ENCODE measurements around the gene ADAMTS17. TPM values are rescaled to one million over a fixed set of nuclear protein-coding genes. Genes with fewer than 3 reads are reported as not detected.
A peak's percentile ranks its signal among the peaks of the same experiment; 100 is the strongest.

Gene ADAMTS17
- total and polyA plus RNA-seq, 9 of the 15 experiments (the other 6 are each of a cell fraction or from before 2014, with no cell fraction given), result 0.01 to 0.14 (median 0.07) TPM; not detected in 6

DNA sequence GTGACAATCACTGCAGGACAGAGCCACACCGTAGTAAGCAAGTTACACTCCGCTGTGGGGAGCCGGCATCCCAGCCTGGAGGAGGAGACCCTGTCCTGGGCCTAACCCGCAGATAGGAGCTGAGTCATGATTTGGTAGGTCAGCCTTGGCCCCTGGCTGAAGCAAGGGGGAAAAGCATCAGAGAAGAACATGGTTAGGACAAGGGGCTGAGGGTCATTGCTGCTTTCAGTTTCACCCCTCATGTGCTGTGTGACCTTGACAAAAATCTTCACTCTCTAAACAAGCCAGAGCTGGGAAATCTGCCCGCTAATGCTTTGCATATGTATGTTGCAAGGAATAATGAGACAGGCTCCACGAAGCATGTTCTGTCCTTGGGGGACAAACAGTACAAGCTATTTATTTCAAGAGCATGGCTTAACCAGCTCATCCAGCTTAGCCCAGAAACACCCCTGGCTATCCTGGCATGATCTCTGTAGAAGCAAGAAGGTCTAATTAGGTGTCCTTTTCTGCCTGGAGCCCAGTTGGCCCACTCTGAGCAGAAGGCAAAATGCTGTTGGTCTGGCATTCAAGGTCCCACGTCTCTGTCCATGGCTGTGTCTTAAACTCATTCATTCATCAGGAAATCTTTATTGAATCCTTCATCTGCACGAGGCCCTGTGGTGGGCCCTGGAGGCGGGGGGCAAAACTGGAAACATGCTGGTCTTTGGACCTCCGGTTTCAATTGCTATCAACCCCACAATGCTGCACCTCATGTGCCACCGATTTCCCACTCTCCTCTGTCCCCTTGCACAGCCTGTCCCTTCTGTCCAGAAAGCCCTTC is 387.2 kb downstream of the ADAMTS17 start:
- BruUV-seq (replicated peaks), result no TSS peak
- Histone ChIP-seq H3K27ac (ENCODE audit: extremely low read depth, low read depth, low read length) (no peak overlapping the region), H3K9me3 (replicated peaks; ENCODE audit: control insufficient read depth, insufficient read depth, low read depth, low read length) (no peaks in the 10 kb centered on the region), H2AFZ (ENCODE audit: low read depth, low read length) (no peak overlapping the region), H3K4me1 (replicated peaks in 1 of 2; ENCODE audit: control insufficient read depth in 2 of 2, insufficient read depth in 2 of 2, low read length in 2 of 2) (no peaks in the 10 kb centered on the region), H3K4me2 (ENCODE audit: insufficient read depth, low read length) (no peak overlapping the region), H3K79me2 (ENCODE audit: control insufficient read depth, insufficient read depth, low read length) (no peaks in the 10 kb centered on the region), H3K36me3 (ENCODE audit: control insufficient read depth, insufficient read depth, low read length) (no peaks in the 10 kb centered on the region), H3K9ac (ENCODE audit: insufficient read depth in 1 of 2, low read depth in 2 of 2, low read length in 2 of 2) (no peak overlapping the region), H3K9me1 (ENCODE audit: control insufficient read depth, insufficient read depth, low read length) (no peaks in the 10 kb centered on the region), H4K20me1 (replicated peaks; ENCODE audit: control insufficient read depth, insufficient read depth, low read length) (no peaks in the 10 kb centered on the region), H3K27me3 (ENCODE audit: control insufficient read depth in 2 of 2, insufficient read depth in 2 of 2, low read length in 2 of 2) (0 out of 5 replicates have a peak, but pooled peaks cover 0 to 3% of the 10 kb centered on the region in 2 experiments), H3K4me3 (no peak overlapping the region)
- DNase-seq (ENCODE audit: extremely low read depth in 1 of 4, low spot score in 3 of 4), result no peak
- intact Hi-C loops (cut with micrococcal nuclease) (loop anchor here (10.0 kb wide), 1 partner anchor 180 kb away; no protein-coding TSS in a partner anchor), in situ Hi-C loops (cut with MboI) (no loop called here)
- ATAC-seq, result no peak
- CTCF ChIA-PET (ENCODE audit: low intra/inter-chr PET ratio), result no interaction called here
- no peak for FAIRE-seq
- TF ChIP-seq NR2C1 (IDR thresholded peaks at IDR 0.05) (no peak), NR2C1 (tag; IDR thresholded peaks at IDR 0.05) (no peak), NFE2 (IDR thresholded peaks at IDR 0.05; ENCODE audit: low read depth) (peak; percentile 48), ZNF512 (tag; IDR thresholded peaks at IDR 0.05) (no peak)
- POLR2A ChIA-PET, result no interaction called here
- 2% methylated on average over 10 of the region's 11 CpGs for WGBS (ENCODE audit: insufficient coverage, low coverage, missing lambda C conversion rate)
